GM13976 (cell line): ENCODE results near the gene KAT6B.

ENCODE experiments used
- DNase-seq: peaks from one replicate; pipeline ENCODE4 v3.0.0; 2012; ENCODE audit warnings: low spot score
- CTCF ChIP-seq: IDR thresholded peaks from 2 replicates; pipeline ENCODE4 v1.5.1; 2012; ENCODE audit warnings: borderline replicate concordance, mild to moderate bottlenecking; ENCODE audit not compliant: insufficient read depth; ENCODE audit errors: extremely low read depth, missing control alignments, control extremely low read depth
- in situ Hi-C: fragments of 300-500 bp; cut with MboI; formaldehyde crosslinking; loops from one replicate; pipeline ENCODE4 v1.12.0; 2022; ENCODE audit warnings: low sequenced_read_pairs, mixed read lengths, inconsistent platforms; ENCODE audit not compliant: unreplicated experiment

Gene KAT6B

GRCh38 chr10:74927701-74928100 lies 101.3 kb downstream of the KAT6B start:
- in situ Hi-C loops, result no loop called here
- TF ChIP-seq CTCF, result no peak
- DNase-seq, result no peak

- in situ Hi-C loops, result no loop called here
- no peak for DNase-seq
- no peak for TF ChIP-seq CTCF
These were observed 102.4 kb downstream of the KAT6B start for GRCh38 chr10:74928742-74929191.

- no peak for DNase-seq
- TF ChIP-seq CTCF, result no peak
- in situ Hi-C loops, result no loop called here
These were observed 102.8 kb downstream of the KAT6B start for GRCh38 chr10:74929197-74929596.

GRCh38 chr10:74930965-74931364 lies 104.6 kb downstream of the KAT6B start:
- no peak for TF ChIP-seq CTCF
- in situ Hi-C loops, result no loop called here
- no peak for DNase-seq

GRCh38 chr10:74932648-74933047 lies 106.2 kb downstream of the KAT6B start:
- DNase-seq, result no peak
- TF ChIP-seq CTCF, result no peak
- in situ Hi-C loops, result no loop called here

GRCh38 chr10:74934100-74934812 lies 107.9 kb downstream of the KAT6B start:
- in situ Hi-C loops, result no loop called here
- peak; percentile 23 for DNase-seq
- no peak for TF ChIP-seq CTCF
